SU-DHL-6 (cell line): Measurements from ENCODE around the gene PHLDA1.

Experiments
- CTCF ChIP-seq: fragments of 200-600 bp; sonication (generic); IDR thresholded peaks from one replicate; pipeline ENCODE4 v1.5.1; 2017; ENCODE audit warnings: antibody characterized with exemption, mild to moderate bottlenecking, low read length, moderate library complexity; ENCODE audit not compliant: insufficient read depth, poor library complexity, severe bottlenecking
- EZH2phosphoT487 ChIP-seq: fragments of 200-600 bp; sonication (generic), shearing (Covaris generic); conservative IDR thresholded peaks from 2 replicates; pipeline ENCODE4 v1.6.1; 2018; ENCODE audit warnings: mild to moderate bottlenecking, antibody characterized with exemption, low read length, moderate library complexity, mixed read lengths

DNA sequence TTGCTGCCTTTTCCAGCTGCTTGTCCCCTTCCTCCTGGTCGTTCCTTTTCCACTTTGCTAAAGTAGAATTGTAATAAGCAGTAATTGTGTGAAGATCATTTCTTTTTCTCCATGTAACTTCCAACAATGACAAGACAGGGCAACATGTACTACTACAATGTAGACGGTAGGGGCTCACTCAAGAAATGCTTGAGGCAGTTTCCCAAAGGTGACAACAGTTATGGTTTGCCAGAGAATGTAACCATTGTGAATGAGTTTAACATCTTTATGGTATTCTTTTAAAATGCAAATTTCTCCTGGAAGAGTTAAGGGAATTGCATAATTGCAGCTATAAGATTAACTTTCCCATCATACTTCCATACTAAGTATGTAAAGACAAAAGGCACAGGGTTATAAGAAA is 23.8 kb upstream of the PHLDA1 start:
- TF ChIP-seq CTCF (no peak), EZH2phosphoT487 (no peak)
